DMS 273 treated with DMSO at 0.1 percent for 48 hours (cell line): ENCODE data around the gene CCL19.
"Not testable (repeated sequence)": the region's sequence is repeated elsewhere in the genome, so short reads cannot be mapped to it uniquely, and the experiment has no call there.

Experiments used
- DNase-seq: peaks from one replicate; lab custom pipeline; 2025; lab: John Stamatoyannopoulos, UW

CCL19 gene

GRCh38 chr9:34690983-34691935 lies at the start of gene CCL19:
TSS of gene CCL19 (minus strand) at chr9:34691276. CDS start at chr9:34691139, 137 bp downstream.
- DNase-seq, result no peak

- not testable (repeated sequence) for DNase-seq
Measured at GRCh38 chr9:34740176-34740575, 49.1 kb upstream of the CCL19 start.

GRCh38 chr9:34737677-34738260 lies 46.7 kb upstream of the CCL19 start:
- DNase-seq, result no peak

- DNase-seq, result no peak
Measured at GRCh38 chr9:34734720-34735119, 43.6 kb upstream of the CCL19 start.

GRCh38 chr9:34732886-34733285 lies 41.8 kb upstream of the CCL19 start:
- no peak for DNase-seq

- DNase-seq, result no peak
Measured at GRCh38 chr9:34732478-34732877, 41.4 kb upstream of the CCL19 start.

GRCh38 chr9:34723141-34723540 lies 32.1 kb upstream of the CCL19 start:
- no peak for DNase-seq

- DNase-seq, result not testable (repeated sequence)
Measured at GRCh38 chr9:34719769-34720025, 28.6 kb upstream of the CCL19 start.

- DNase-seq, result no peak
Measured at GRCh38 chr9:34719021-34719768, 28.1 kb upstream of the CCL19 start.

- no peak for DNase-seq
Measured at GRCh38 chr9:34717996-34718614, 27.0 kb upstream of the CCL19 start.

- no peak for DNase-seq
Measured at GRCh38 chr9:34716711-34717110, 25.6 kb upstream of the CCL19 start.

GRCh38 chr9:34715639-34716215 lies 24.7 kb upstream of the CCL19 start:
- no peak for DNase-seq

GRCh38 chr9:34714007-34714406 lies 22.9 kb upstream of the CCL19 start:
- no peak for DNase-seq

GRCh38 chr9:34712140-34712539 lies 21.1 kb upstream of the CCL19 start:
- DNase-seq, result no peak

- no peak for DNase-seq
Measured at GRCh38 chr9:34710023-34710422, 18.9 kb upstream of the CCL19 start, which contains the start of gene CCL21. TSS of gene CCL21 (minus strand) at chr9:34710136. CDS start at chr9:34710066, 70 bp downstream.

GRCh38 chr9:34709196-34709978 lies 18.3 kb upstream of the CCL19 start:
- DNase-seq, result no peak

GRCh38 chr9:34707130-34707529 lies 16.1 kb upstream of the CCL19 start:
- DNase-seq, result no peak

GRCh38 chr9:34701769-34702736 lies 11.0 kb upstream of the CCL19 start:
- DNase-seq, result peak; percentile 43

- no peak for DNase-seq
Measured at GRCh38 chr9:34701023-34701768, 10.1 kb upstream of the CCL19 start.
